ENCODE measurements around the gene TFB1M.
"Not testable (repeated sequence)": the region's sequence is repeated elsewhere in the genome, so short reads cannot be mapped to it uniquely, and the experiment has no call there.

TFB1M gene

GRCh38 chr6:155329460-155330132, 15.3 kb upstream of the TFB1M start:
- no peak for DNase-seq

DNA sequence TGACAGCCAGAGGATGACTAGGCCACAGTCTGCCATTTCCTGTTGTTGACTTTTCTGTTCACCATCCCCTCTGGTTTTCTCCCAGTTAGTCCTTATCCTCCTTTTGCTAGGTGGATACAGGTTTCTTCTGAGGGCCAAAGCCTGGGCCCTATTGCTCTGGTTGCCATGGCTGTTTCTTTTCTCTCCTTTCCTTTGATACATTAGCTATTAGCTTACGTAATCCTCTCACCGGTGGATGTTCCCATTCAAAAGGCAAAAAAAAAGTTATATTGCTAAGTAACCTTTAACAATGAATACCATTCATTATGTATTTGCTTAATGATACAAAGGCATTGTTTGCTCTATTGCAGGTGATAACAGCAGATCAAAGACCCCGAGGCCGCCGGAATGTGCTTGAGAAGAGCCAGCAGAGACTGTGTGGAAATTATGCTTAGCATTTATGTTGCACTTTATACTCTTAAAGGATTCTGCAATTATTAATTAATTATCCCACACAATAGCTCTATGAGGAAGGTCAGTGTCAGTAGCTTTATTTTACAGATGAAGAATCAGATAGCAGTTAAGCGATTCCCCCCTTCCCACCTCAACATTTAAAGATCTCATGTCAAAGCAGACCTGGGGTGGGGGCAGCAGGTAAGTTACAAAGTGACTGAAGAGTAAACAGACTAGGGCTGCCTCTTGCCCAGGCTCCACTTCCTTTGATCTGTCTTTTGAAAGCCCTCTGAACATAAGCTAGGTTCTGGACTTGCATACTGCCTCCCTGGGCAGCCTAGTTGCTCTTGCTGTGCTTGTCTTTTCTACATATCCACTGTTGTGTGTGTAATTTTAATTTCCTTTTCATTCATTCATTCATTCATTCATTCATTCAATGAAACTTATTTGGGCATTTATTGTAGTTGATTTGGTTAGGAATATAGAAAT, 14.5 kb upstream of the TFB1M start:
- no peak for DNase-seq

- DNase-seq, result no peak
Measured at GRCh38 chr6:155328074-155328538, 13.8 kb upstream of the TFB1M start.

DNA sequence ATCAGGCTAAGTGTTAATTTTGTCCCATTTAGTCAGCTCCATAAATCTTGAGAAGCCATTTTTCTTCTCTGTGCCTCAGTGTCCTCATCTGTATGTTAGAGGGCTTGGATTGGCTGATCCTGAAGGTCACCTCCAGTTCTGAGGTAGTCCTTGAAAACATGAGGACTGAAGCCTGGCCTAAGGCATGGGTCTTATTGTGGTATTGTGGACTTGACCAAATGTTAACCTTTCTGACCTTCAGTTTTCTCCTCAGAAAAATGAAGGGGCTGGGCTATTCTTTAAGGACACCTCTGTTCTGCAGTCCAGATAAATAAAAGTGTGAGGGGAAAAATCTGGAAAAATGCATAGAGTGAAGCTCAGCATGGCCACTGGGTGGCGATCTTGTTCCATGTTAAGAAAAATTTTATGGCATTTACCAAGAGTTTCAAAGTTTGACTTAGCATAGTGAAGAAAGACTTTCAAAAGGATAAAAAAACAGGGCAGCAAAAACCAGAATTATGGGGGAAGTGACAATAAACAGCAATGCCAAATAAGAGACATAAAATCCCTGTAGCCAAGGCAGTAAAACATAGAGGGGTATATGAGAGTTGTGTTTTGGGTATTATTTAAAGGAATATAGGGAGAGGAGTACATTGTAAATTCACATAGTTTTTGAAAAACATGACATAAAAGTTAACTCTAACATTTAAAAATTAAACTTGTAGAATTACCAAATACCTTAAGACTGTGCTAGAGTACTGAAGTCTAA, 13.2 kb upstream of the TFB1M start:
- DNase-seq, result no peak

GRCh38 chr6:155325700-155326516, 11.6 kb upstream of the TFB1M start:
- DNase-seq, result no peak

GRCh38 chr6:155324993-155325392, 10.7 kb upstream of the TFB1M start:
- no peak for DNase-seq

DNA sequence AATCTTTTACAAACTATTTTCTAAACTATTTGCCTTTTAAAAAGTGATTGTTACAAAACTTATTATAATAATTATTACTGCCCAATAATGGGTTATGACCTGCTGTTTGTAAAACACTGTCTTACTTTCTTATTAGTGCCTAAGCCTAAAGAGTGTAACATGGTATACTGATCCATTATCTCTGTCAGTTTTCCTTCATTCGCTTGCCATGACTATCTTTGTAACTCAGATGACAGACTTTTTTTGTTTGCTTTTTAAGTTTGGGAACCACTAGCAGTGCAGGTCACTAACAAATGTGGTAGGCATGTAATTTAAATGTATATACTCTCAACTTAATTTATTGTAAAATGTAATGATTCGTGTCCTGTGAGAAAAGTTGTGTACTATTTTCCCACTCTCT, 9.9 kb upstream of the TFB1M start:
- no peak for DNase-seq

- DNase-seq, result no peak
Measured at GRCh38 chr6:155319902-155320301, 5.6 kb upstream of the TFB1M start.

DNA sequence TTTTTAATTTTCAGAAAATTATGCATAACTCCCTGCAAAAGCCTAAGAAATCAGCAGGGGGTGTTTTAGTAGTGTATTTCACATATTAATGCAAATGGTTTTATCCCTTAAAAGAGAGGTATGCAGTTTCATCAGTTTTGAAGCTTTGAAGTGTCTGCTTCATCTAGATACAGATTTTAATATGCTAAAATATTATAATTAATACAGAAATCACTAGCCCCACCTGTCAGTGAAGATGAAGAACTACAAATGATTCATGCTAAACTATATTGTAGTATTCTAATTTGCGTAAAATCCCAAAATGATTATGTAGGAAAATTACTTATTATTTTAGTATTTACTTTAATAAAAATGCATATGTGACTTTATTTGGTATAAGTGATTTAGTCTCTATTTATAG, 2.9 kb upstream of the TFB1M start:
- no peak for DNase-seq

DNA sequence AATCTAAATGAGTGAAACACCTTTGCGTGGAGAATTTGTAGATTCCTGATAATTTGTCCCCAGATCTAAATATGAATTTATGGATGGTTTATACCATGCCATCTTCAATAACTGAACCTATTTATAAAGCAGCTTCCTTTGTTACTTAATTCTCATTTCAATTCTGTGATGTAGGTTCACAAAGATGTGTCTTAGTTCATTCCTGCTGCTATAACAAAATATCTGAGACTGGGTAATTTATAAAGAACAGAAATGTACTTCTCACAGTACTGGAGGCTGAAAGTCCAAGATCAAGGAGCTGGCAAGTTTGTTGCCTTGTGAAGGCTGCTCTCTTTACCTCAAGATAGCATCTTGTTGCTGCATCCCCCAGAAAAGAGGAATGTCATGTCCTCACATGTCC, 2.1 kb upstream of the TFB1M start:
- no peak for DNase-seq

- DNase-seq, result no peak
Measured at GRCh38 chr6:155315516-155315871, 1.2 kb upstream of the TFB1M start.

DNA sequence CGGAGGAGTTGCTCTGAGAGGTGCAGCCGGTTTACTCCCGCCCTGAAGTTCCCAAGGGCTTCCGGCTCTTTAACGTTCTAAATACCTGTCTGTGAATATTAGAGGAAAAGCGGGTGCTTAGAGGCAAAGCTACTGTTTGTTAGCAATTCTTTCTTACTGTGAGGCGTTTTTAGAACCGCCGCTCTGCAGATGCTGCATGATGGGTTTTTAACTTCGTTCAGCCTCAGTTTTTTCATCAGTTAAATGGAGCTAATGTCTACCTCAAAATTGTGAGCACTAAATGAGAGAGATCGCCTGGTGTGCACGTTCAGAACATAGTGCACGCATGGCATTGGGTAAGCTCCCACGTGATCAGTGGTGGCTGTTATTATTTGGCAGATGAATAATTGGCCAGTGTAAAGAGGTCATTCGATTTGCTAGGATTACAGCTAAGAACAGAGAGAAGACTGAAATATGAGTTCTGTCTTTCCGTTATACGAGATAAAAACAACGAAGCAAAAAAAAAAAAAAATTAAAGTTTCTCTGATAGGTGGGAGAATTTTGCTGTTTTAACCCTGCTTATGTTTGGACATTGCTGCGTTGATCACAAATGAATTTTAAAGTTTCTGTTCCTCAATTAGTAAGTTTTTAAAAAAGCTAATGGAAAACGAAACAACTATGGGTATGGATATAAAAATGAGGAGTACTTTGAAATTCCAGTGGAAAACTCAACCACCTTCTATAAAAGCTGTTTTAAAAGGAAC, 660 bp upstream of the TFB1M start:
- DNase-seq, result peak; percentile 75

GRCh38 chr6:155313602-155314091, 637 bp downstream of the TFB1M start:
- no peak for DNase-seq

- not testable (repeated sequence) for DNase-seq
Measured at GRCh38 chr6:155312950-155313349, 1.3 kb downstream of the TFB1M start.

- no peak for DNase-seq
Measured at GRCh38 chr6:155311583-155311982, 2.7 kb downstream of the TFB1M start.

DNA sequence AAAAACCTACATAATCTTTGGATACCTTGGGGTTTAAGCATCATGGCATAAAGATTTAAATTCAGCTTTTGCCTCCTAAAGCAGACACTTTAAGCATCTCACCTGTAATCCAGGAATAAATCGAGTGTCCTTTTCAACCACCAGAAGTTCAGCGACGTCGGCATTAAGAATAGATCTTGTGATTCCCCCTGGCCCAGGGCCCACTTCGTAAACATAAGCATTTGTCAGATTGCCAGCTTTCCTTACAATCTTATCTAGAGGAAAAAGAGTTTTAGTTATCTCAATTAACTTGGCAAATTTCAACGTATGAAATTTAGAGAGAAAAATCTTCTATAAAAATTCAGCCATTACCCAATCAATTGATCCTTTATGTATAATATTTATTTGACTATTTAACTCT, 3.2 kb downstream of the TFB1M start:
- no peak for DNase-seq

- no peak for DNase-seq
Measured at GRCh38 chr6:155310596-155310995, 3.7 kb downstream of the TFB1M start.

- no peak for DNase-seq
Measured at GRCh38 chr6:155309150-155309549, 5.1 kb downstream of the TFB1M start.

GRCh38 chr6:155306958-155307357, 7.3 kb downstream of the TFB1M start:
- no peak for DNase-seq

- DNase-seq, result no peak
Measured at GRCh38 chr6:155303361-155303870, 10.9 kb downstream of the TFB1M start.

DNA sequence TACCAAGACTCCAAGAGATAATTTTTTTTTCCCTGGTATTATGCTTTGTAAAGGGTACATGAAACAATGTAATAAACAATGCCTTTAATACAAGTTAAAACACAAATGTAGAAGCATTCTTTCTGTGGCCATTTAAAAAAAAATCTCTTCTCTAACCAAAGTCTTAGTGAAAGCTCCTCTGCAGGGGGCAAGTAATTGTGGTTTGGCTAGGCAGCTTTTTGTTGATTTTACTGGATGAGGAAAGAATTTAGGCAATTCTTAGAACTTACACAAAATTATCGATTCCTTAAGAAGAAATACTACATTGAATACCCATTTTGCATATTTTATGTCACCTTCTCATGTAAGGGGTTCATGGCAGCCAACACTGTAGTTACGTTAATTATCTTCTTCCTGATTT, 12.4 kb downstream of the TFB1M start:
- DNase-seq, result no peak

DNA sequence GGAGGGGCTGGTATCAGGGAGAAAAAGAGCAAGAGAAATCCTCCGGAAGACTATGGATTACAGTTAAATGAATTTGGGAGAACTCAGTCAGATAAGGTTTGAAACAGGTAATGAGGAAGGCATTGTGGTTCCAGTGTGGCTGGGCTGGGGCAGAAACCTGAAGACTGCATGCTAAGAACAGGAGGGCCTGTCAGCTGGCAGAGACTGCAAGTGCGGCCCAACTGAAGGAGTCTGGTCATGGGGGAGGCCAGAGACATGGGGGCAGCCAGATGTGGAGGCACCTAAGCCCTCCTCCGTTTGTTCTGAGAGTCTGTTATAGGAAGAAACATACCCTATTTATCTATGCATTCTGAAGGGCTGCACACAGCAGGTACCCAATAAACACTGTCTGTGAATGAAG, 16.6 kb downstream of the TFB1M start:
- peak; percentile 3 for DNase-seq
